Vagina (tissue), 2 donors: Measurements from ENCODE around the gene PHF10. TPM values are rescaled to one million over a fixed set of nuclear protein-coding genes. Genes with fewer than 3 reads are reported as not detected.
"Not testable (repeated sequence)": the region's sequence is repeated elsewhere in the genome, so short reads cannot be mapped to it uniquely, and the experiment has no call there.

Experiments used
- DNase-seq, 2 donors: peaks; one replicate each; pipeline ENCODE4 v3.0.0-alpha.2; 2017; ENCODE audit errors: extremely low spot score in 2 of 2
- H3K27ac ChIP-seq: fragments of 200-600 bp; sonication (generic); one replicate; pipeline ENCODE4 v1.5.1; 2019
- H3K27me3 ChIP-seq: fragments of 200-600 bp; sonication (generic); one replicate; pipeline ENCODE4 v1.5.1; 2019
- H3K36me3 ChIP-seq, 2 donors: fragments of 200-600 bp; sonication (generic); one replicate each; pipeline ENCODE4 v1.5.1; 2017 to 2019
- H3K4me1 ChIP-seq: fragments of 200-600 bp; sonication (generic); one replicate; pipeline ENCODE4 v1.5.1; 2019
- H3K4me3 ChIP-seq, 2 donors: fragments of 200-600 bp; sonication (generic); 1 replicate in 1 of 2; 2 replicates in 1 of 2; pipeline ENCODE4 v1.5.1; 2016 to 2019
- H3K9me3 ChIP-seq: fragments of 200-600 bp; sonication (generic); one replicate; pipeline ENCODE4 v1.5.1; 2019
- CTCF ChIP-seq, 3 experiments: fragments of 450-650 bp in 2 of 3; fragments of 200-600 bp in 1 of 3; sonication (generic) in 1 of 3; IDR thresholded peaks; one replicate each; pipeline ENCODE4 v1.5.1; 2017 to 2019; ENCODE audit warnings: antibody characterized with exemption in 3 of 3, mild to moderate bottlenecking in 2 of 3, moderate library complexity in 2 of 3
- POLR2A ChIP-seq, 2 donors: fragments of 450-650 bp; IDR thresholded peaks; one replicate each; pipeline ENCODE4 v1.6.1; 2017; ENCODE audit warnings: antibody characterized with exemption in 2 of 2, mild to moderate bottlenecking in 2 of 2, moderate library complexity in 2 of 2
- POLR2AphosphoS5 ChIP-seq, 2 donors: sonication (generic); formaldehyde crosslinking; IDR thresholded peaks; one replicate each; pipeline ENCODE4 v1.9.0; 2017; ENCODE audit warnings: antibody characterized with exemption in 2 of 2, mild to moderate bottlenecking in 2 of 2, low read depth in 1 of 2; ENCODE audit not compliant: insufficient read depth in 1 of 2
- intact Hi-C: fragments of 100-400 bp; cut with DNase I; formaldehyde crosslinking; loops from one replicate; pipeline ENCODE4 v1.15.1; 2023
- total RNA-seq: library from RNA; depleted of rRNA; stranded (reverse); fragments of >200 nt; gene quantifications from one replicate; pipeline ENCODE4 v1.2.3, GENCODE V29; 2016

The PHF10 gene
- total RNA-seq, 1 donor from 2014 or later: 54.8 TPM

- intact Hi-C loops: no loop called here
- peak overlapping the region; percentile 93 for H3K27ac ChIP-seq
- TF ChIP-seq POLR2A (IDR thresholded peaks at IDR 0.05) (no peak), POLR2AphosphoS5 (IDR thresholded peaks at IDR 0.05; ENCODE audit: insufficient read depth in 1 of 2, low read depth in 1 of 2) (no peak), CTCF (IDR thresholded peaks at IDR 0.05) (peak in 1 of 3 experiments; percentile 5)
- H3K4me1 ChIP-seq: peaks cover 62% of the 10 kb centered on the region
- H3K4me3 ChIP-seq: peak overlapping the region; percentile 77 to 99
- peaks cover 0 to 10% of the 10 kb centered on the region in 2 donors for H3K36me3 ChIP-seq
- no peaks in the 10 kb centered on the region for H3K9me3 ChIP-seq
- H3K27me3 ChIP-seq: no peaks in the 10 kb centered on the region
- DNase-seq: no peak
Observed at GRCh38 chr6:169701311-169701953, 22.9 kb downstream of the PHF10 start.

GRCh38 chr6:169700296-169700695 is 24.0 kb downstream of the PHF10 start:
- Histone ChIP-seq H3K9me3 (no peaks in the 10 kb centered on the region), H3K27me3 (no peaks in the 10 kb centered on the region), H3K36me3 (peaks cover 0 to 10% of the 10 kb centered on the region in 2 donors), H3K4me3 (no peak overlapping the region), H3K27ac (no peak overlapping the region), H3K4me1 (peaks cover 57% of the 10 kb centered on the region)
- intact Hi-C loops: no loop called here
- TF ChIP-seq POLR2A (IDR thresholded peaks at IDR 0.05) (no peak), POLR2AphosphoS5 (IDR thresholded peaks at IDR 0.05; ENCODE audit: insufficient read depth in 1 of 2, low read depth in 1 of 2) (no peak), CTCF (IDR thresholded peaks at IDR 0.05) (no peak)
- no peak for DNase-seq

- DNase-seq, H3K27ac ChIP-seq, H3K36me3 ChIP-seq, intact Hi-C loops, H3K4me3 ChIP-seq, H3K27me3 ChIP-seq, H3K9me3 ChIP-seq: not testable (repeated sequence)
- peaks cover 28% of the 10 kb centered on the region for H3K4me1 ChIP-seq
Observed at GRCh38 chr6:169697115-169697514, 27.2 kb downstream of the PHF10 start.

GRCh38 chr6:169695131-169695530 is 29.2 kb downstream of the PHF10 start:
- TF ChIP-seq POLR2A (IDR thresholded peaks at IDR 0.05): no peak
- no peak for TF ChIP-seq CTCF (IDR thresholded peaks at IDR 0.05)
- no peak for TF ChIP-seq POLR2AphosphoS5 (IDR thresholded peaks at IDR 0.05; ENCODE audit: insufficient read depth in 1 of 2, low read depth in 1 of 2)
- Histone ChIP-seq H3K36me3 (no peaks in the 10 kb centered on the region), H3K9me3 (no peaks in the 10 kb centered on the region), H3K27me3 (no peaks in the 10 kb centered on the region), H3K27ac (no peak overlapping the region), H3K4me1 (peaks cover 16% of the 10 kb centered on the region), H3K4me3 (no peak overlapping the region)
- no peak for DNase-seq
- intact Hi-C loops: no loop called here

- peaks cover 0 to 13% of the 10 kb centered on the region in 2 donors for H3K36me3 ChIP-seq
- TF ChIP-seq CTCF (IDR thresholded peaks at IDR 0.05) (no peak), POLR2AphosphoS5 (IDR thresholded peaks at IDR 0.05; ENCODE audit: insufficient read depth in 1 of 2, low read depth in 1 of 2) (no peak), POLR2A (IDR thresholded peaks at IDR 0.05) (no peak)
- intact Hi-C loops: no loop called here
- H3K27ac ChIP-seq: no peak overlapping the region
- H3K27me3 ChIP-seq: no peaks in the 10 kb centered on the region
- no peaks in the 10 kb centered on the region for H3K4me1 ChIP-seq
- DNase-seq: no peak
- H3K9me3 ChIP-seq: no peaks in the 10 kb centered on the region
- H3K4me3 ChIP-seq: no peak overlapping the region
Observed at GRCh38 chr6:169692516-169692915, 31.8 kb downstream of the PHF10 start.
